ENCODE data around the gene SLC25A4.

The SLC25A4 gene

GRCh38 chr4:185122681-185123345 is 20.3 kb upstream of the SLC25A4 start:
- no peak for TF ChIP-seq MAX (IDR thresholded peaks at IDR 0.05)
- TF ChIP-seq ZBTB7A (IDR thresholded peaks at IDR 0.05; ENCODE audit: low read depth): no peak
- no peak for TF ChIP-seq YY1 (IDR thresholded peaks at IDR 0.05; ENCODE audit: low read depth)
- no peak for TF ChIP-seq FOXM1 (IDR thresholded peaks at IDR 0.05; ENCODE audit: borderline replicate concordance, low read depth)
- TF ChIP-seq EGR1 (IDR thresholded peaks at IDR 0.05): no peak
- no peak for TF ChIP-seq EP300 (IDR thresholded peaks at IDR 0.05; ENCODE audit: borderline replicate concordance)
- TF ChIP-seq REST (IDR thresholded peaks at IDR 0.05; ENCODE audit: low read depth): no peak
- no peak for TF ChIP-seq RAD21 (IDR thresholded peaks at IDR 0.05; ENCODE audit: low read depth)
- no peak for TF ChIP-seq TCF12 (IDR thresholded peaks at IDR 0.05; ENCODE audit: low read depth)
- TF ChIP-seq NFIC (IDR thresholded peaks at IDR 0.05): no peak
- TF ChIP-seq TAF1 (IDR thresholded peaks at IDR 0.05; ENCODE audit: low read depth): no peak

GRCh38 chr4:185124006-185124405 is 19.1 kb upstream of the SLC25A4 start:
- TF ChIP-seq CEBPB (IDR thresholded peaks at IDR 0.05) (no peak), YY1 (IDR thresholded peaks at IDR 0.05; ENCODE audit: low read depth) (no peak)

- TF ChIP-seq YY1 (IDR thresholded peaks at IDR 0.05; ENCODE audit: low read depth): no peak
- peak; percentile 40; the same call in 1 of the 2 replicates for TF ChIP-seq MAX (IDR thresholded peaks at IDR 0.05)
These were observed 15.8 kb upstream of the SLC25A4 start for GRCh38 chr4:185127021-185127925.

- TF ChIP-seq EGR1 (IDR thresholded peaks at IDR 0.05) (no peak), TAF1 (IDR thresholded peaks at IDR 0.05; ENCODE audit: low read depth) (no peak)
These were observed 14.6 kb upstream of the SLC25A4 start for GRCh38 chr4:185128272-185129119.

GRCh38 chr4:185134307-185134869 is 8.7 kb upstream of the SLC25A4 start:
- peak; percentile 83 for TF ChIP-seq RAD21 (IDR thresholded peaks at IDR 0.05; ENCODE audit: low read depth)
- no peak for TF ChIP-seq NFIC (IDR thresholded peaks at IDR 0.05)
- no peak for TF ChIP-seq FOXM1 (IDR thresholded peaks at IDR 0.05; ENCODE audit: borderline replicate concordance, low read depth)
- TF ChIP-seq ZBTB7A (IDR thresholded peaks at IDR 0.05; ENCODE audit: low read depth): no peak

- no peak for TF ChIP-seq ZBTB7A (IDR thresholded peaks at IDR 0.05; ENCODE audit: low read depth)
- no peak for TF ChIP-seq USF1 (IDR thresholded peaks at IDR 0.05)
- TF ChIP-seq RAD21 (IDR thresholded peaks at IDR 0.05; ENCODE audit: low read depth): no peak
- no peak for TF ChIP-seq YY1 (IDR thresholded peaks at IDR 0.05; ENCODE audit: low read depth)
- TF ChIP-seq NFIC (IDR thresholded peaks at IDR 0.05): no peak
- no peak for TF ChIP-seq REST (IDR thresholded peaks at IDR 0.05; ENCODE audit: low read depth)
- TF ChIP-seq TEAD4 (IDR thresholded peaks at IDR 0.05): no peak
- TF ChIP-seq CEBPB (IDR thresholded peaks at IDR 0.05): no peak
- no peak for TF ChIP-seq TCF12 (IDR thresholded peaks at IDR 0.05; ENCODE audit: low read depth)
- TF ChIP-seq TAF1 (IDR thresholded peaks at IDR 0.05; ENCODE audit: low read depth): no peak
- TF ChIP-seq EP300 (IDR thresholded peaks at IDR 0.05; ENCODE audit: borderline replicate concordance): no peak
These were observed 5.7 kb upstream of the SLC25A4 start for GRCh38 chr4:185137233-185137925.
